CD4-positive, alpha-beta memory T cell (primary cell): ENCODE data around the gene CD83. TPM values are rescaled to one million over a fixed set of nuclear protein-coding genes. Genes with fewer than 3 reads are reported as not detected.

Source experiments
- CTCF ChIA-PET: fragments of 350-600 bp; sonication (Branson Sonifier 250); formaldehyde crosslinking; loops from one replicate; lab custom pipeline; 2021; ENCODE audit warnings: inconsistent platforms; ENCODE audit not compliant: partially characterized antibody; lab: Charles Lee
- POLR2A ChIA-PET: fragments of 350-600 bp; sonication (Branson Sonifier 250); formaldehyde crosslinking; loops from one replicate; lab custom pipeline; 2021; ENCODE audit not compliant: partially characterized antibody; lab: Charles Lee
- DNase-seq, 5 donors: peaks; one replicate each; pipeline versions ENCODE4 v3.0.0 to v3.0.0-alpha.2; 2020 to 2022; ENCODE audit warnings: mixed read lengths in 1 of 5
- H3K27ac ChIP-seq: one replicate; pipeline ENCODE4 v1.7.0; 2013; ENCODE audit warnings: low read depth, low read length
- H3K27me3 ChIP-seq: 2 replicates; pipeline ENCODE4 v1.7.0; 2013; ENCODE audit warnings: mild to moderate bottlenecking, low read length, moderate library complexity; ENCODE audit not compliant: insufficient read depth
- H3K36me3 ChIP-seq: 2 replicates; pipeline ENCODE4 v1.7.0; 2013; ENCODE audit warnings: mild to moderate bottlenecking, low read length, moderate library complexity; ENCODE audit not compliant: insufficient read depth
- H3K4me1 ChIP-seq: 2 replicates; pipeline ENCODE4 v1.7.0; 2013; ENCODE audit warnings: mild to moderate bottlenecking, low read length, moderate library complexity; ENCODE audit not compliant: insufficient read depth
- H3K4me3 ChIP-seq, 2 donors: one replicate each; pipeline ENCODE4 v1.7.0; 2013; ENCODE audit warnings: low read length in 2 of 2, mild to moderate bottlenecking in 1 of 2
- H3K9me3 ChIP-seq, 2 donors: one replicate each; pipeline ENCODE4 v1.7.0; 2013; ENCODE audit warnings: low read length in 2 of 2, control low read depth in 1 of 2; ENCODE audit not compliant: control insufficient read depth in 1 of 2
- H3K27ac Mint-ChIP-seq, 7 donors: one replicate each; pipeline ENCODE4 v1.8.0; 2020 to 2021; ENCODE audit warnings: mixed read lengths in 7 of 7, mild to moderate bottlenecking in 6 of 7, inconsistent platforms in 3 of 7, moderate library complexity in 3 of 7
- H3K27me3 Mint-ChIP-seq, 2 donors: one replicate each; pipeline ENCODE4 v1.8.0; 2020 to 2021; ENCODE audit warnings: mixed read lengths in 2 of 2
- H3K36me3 Mint-ChIP-seq, 2 donors: one replicate each; pipeline ENCODE4 v1.8.0; 2020 to 2021; ENCODE audit warnings: mixed read lengths in 2 of 2, inconsistent platforms in 1 of 2, mild to moderate bottlenecking in 1 of 2
- H3K4me1 Mint-ChIP-seq, 4 donors: one replicate each; pipeline ENCODE4 v1.8.0; 2020 to 2021; ENCODE audit warnings: mixed read lengths in 4 of 4, mild to moderate bottlenecking in 1 of 4
- H3K4me3 Mint-ChIP-seq, 8 donors: one replicate each; pipeline ENCODE4 v1.8.0; 2020 to 2021; ENCODE audit warnings: mixed read lengths in 8 of 8, mild to moderate bottlenecking in 7 of 8, moderate library complexity in 6 of 8, inconsistent platforms in 3 of 8
- H3K9me3 Mint-ChIP-seq, 8 donors: one replicate each; pipeline ENCODE4 v1.8.0; 2020 to 2021; ENCODE audit warnings: mixed read lengths in 8 of 8, mild to moderate bottlenecking in 5 of 8, inconsistent platforms in 3 of 8, moderate library complexity in 1 of 8
- intact Hi-C: fragments of 100-400 bp; cut with micrococcal nuclease; formaldehyde crosslinking; loops from one replicate; pipeline ENCODE4 v1.15.1; 2023
- polyA plus RNA-seq, 2 donors: library from polyadenylated mRNA; unstranded; fragments of 300-500 nt; fragmentation: Illumina TruSeq; gene quantifications; one replicate each; pipeline ENCODE4 v1.2.3, GENCODE V29; 2021
- total RNA-seq, 2 experiments: library from RNA; stranded (reverse); gene quantifications; one replicate each; pipeline ENCODE4 v1.2.3, GENCODE V29; 2021

Gene CD83
- total and polyA plus RNA-seq, 4 experiments from 2014 or later, result 4.8 to 10.6 (median 6.4) TPM

- Mint-ChIP-seq H3K4me1 (no peaks in the 10 kb centered on the region), H3K36me3 (peaks cover 0 to 6% of the 10 kb centered on the region in 2 donors)
- POLR2A ChIA-PET, result no interaction called here
These were observed 28.3 kb upstream of the CD83 start for GRCh38 chr6:14089224-14089623.

GRCh38 chr6:14091339-14091978, 26.1 kb upstream of the CD83 start:
- intact Hi-C loops, result no loop called here
- H3K27ac ChIP-seq, result no peak overlapping the region
- POLR2A ChIA-PET, result no interaction called here
- Mint-ChIP-seq H3K9me3 (peaks cover 0 to 10% (median 5%) of the 10 kb centered on the region in 8 donors), H3K27ac (no peak overlapping the region), H3K4me1 (peaks cover 0 to 7% (median 1%) of the 10 kb centered on the region in 4 donors), H3K4me3 (no peak overlapping the region), H3K27me3 (peaks cover 5 to 7% of the 10 kb centered on the region in 2 donors), H3K36me3 (peaks cover 0 to 6% of the 10 kb centered on the region in 2 donors)
- H3K4me3 ChIP-seq, result no peak overlapping the region
- CTCF ChIA-PET, result no interaction called here
- no peak for DNase-seq
- no peaks in the 10 kb centered on the region for H3K36me3 ChIP-seq
- no peaks in the 10 kb centered on the region for H3K27me3 ChIP-seq
- no peaks in the 10 kb centered on the region for H3K9me3 ChIP-seq
- peaks cover 7% of the 10 kb centered on the region for H3K4me1 ChIP-seq

More at GRCh38 chr6:14089224-14089623, 28.3 kb upstream of the CD83 start:
- Histone ChIP-seq H3K4me3 (no peak overlapping the region), H3K27me3 (no peaks in the 10 kb centered on the region), H3K9me3 (no peaks in the 10 kb centered on the region), H3K4me1 (no peaks in the 10 kb centered on the region), H3K27ac (no peak overlapping the region), H3K36me3 (no peaks in the 10 kb centered on the region)
- peaks cover 0 to 10% (median 5%) of the 10 kb centered on the region in 8 donors for H3K9me3 Mint-ChIP-seq
- H3K27me3 Mint-ChIP-seq, result peaks cover 5 to 7% of the 10 kb centered on the region in 2 donors
- intact Hi-C loops, result no loop called here
- H3K4me3 Mint-ChIP-seq, result no peak overlapping the region
- CTCF ChIA-PET, result no interaction called here
- H3K27ac Mint-ChIP-seq, result no peak overlapping the region
- no peak for DNase-seq

GRCh38 chr6:14092316-14092715, 25.3 kb upstream of the CD83 start:
- no peaks in the 10 kb centered on the region for H3K36me3 ChIP-seq
- peaks cover 5 to 7% of the 10 kb centered on the region in 2 donors for H3K27me3 Mint-ChIP-seq
- POLR2A ChIA-PET, result no interaction called here
- no peak overlapping the region for H3K27ac ChIP-seq
- no peaks in the 10 kb centered on the region for H3K9me3 ChIP-seq
- intact Hi-C loops, result no loop called here
- H3K4me3 Mint-ChIP-seq, result no peak overlapping the region
- DNase-seq, result no peak
- no peaks in the 10 kb centered on the region for H3K27me3 ChIP-seq
- CTCF ChIA-PET, result no interaction called here
- H3K27ac Mint-ChIP-seq, result no peak overlapping the region
- no peak overlapping the region for H3K4me3 ChIP-seq
- peaks cover 0 to 7% (median 1%) of the 10 kb centered on the region in 4 donors for H3K4me1 Mint-ChIP-seq
- H3K4me1 ChIP-seq, result peaks cover 7% of the 10 kb centered on the region
- H3K9me3 Mint-ChIP-seq, result peaks cover 0 to 10% (median 5%) of the 10 kb centered on the region in 8 donors
- peaks cover 0 to 6% of the 10 kb centered on the region in 2 donors for H3K36me3 Mint-ChIP-seq

GRCh38 chr6:14092838-14093789, 24.5 kb upstream of the CD83 start:
- Mint-ChIP-seq H3K4me3 (no peak overlapping the region), H3K9me3 (peaks cover 0 to 10% (median 5%) of the 10 kb centered on the region in 8 donors), H3K4me1 (peaks cover 0 to 7% (median 1%) of the 10 kb centered on the region in 4 donors), H3K27me3 (peaks cover 5 to 7% of the 10 kb centered on the region in 2 donors), H3K27ac (no peak overlapping the region), H3K36me3 (peaks cover 0 to 6% of the 10 kb centered on the region in 2 donors)
- CTCF ChIA-PET, result no interaction called here
- intact Hi-C loops, result no loop called here
- no peaks in the 10 kb centered on the region for H3K36me3 ChIP-seq
- H3K27ac ChIP-seq, result no peak overlapping the region
- no peak overlapping the region for H3K4me3 ChIP-seq
- DNase-seq, result no peak
- POLR2A ChIA-PET, result no interaction called here
- peaks cover 7% of the 10 kb centered on the region for H3K4me1 ChIP-seq
- no peaks in the 10 kb centered on the region for H3K27me3 ChIP-seq
- H3K9me3 ChIP-seq, result no peaks in the 10 kb centered on the region

GRCh38 chr6:14094721-14095120, 22.9 kb upstream of the CD83 start:
- intact Hi-C loops, result no loop called here
- Mint-ChIP-seq H3K4me1 (peaks cover 0 to 7% (median 1%) of the 10 kb centered on the region in 4 donors), H3K9me3 (peaks cover 0 to 10% (median 5%) of the 10 kb centered on the region in 8 donors), H3K4me3 (no peak overlapping the region), H3K27ac (peak overlapping the region in 1 of 7 donors; percentile 22), H3K36me3 (peaks cover 0 to 6% of the 10 kb centered on the region in 2 donors), H3K27me3 (peaks cover 0 to 7% of the 10 kb centered on the region in 2 donors)
- no peak for DNase-seq
- Histone ChIP-seq H3K27ac (no peak overlapping the region), H3K36me3 (no peaks in the 10 kb centered on the region), H3K27me3 (no peaks in the 10 kb centered on the region), H3K4me1 (peaks cover 7% of the 10 kb centered on the region), H3K4me3 (no peak overlapping the region), H3K9me3 (no peaks in the 10 kb centered on the region)
- ChIA-PET POLR2A (no interaction called here), CTCF (interaction anchor here (1.5 kb wide), 1 partner anchor 28 kb away, joined by 7 read pairs; no protein-coding TSS in a partner anchor)

GRCh38 chr6:14095437-14095836, 22.1 kb upstream of the CD83 start:
- ChIA-PET POLR2A (interaction anchor here (0.9 kb wide), 1 partner anchor 22 kb away, joined by 3 read pairs; the partner anchor contains the start of gene CD83), CTCF (interaction anchor here (1.5 kb wide), 1 partner anchor 29 kb away, joined by 7 read pairs; no protein-coding TSS in a partner anchor)
- H3K27ac ChIP-seq, result no peak overlapping the region
- H3K4me1 ChIP-seq, result peaks cover 10% of the 10 kb centered on the region
- Mint-ChIP-seq H3K4me3 (no peak overlapping the region), H3K9me3 (peaks cover 0 to 10% (median 5%) of the 10 kb centered on the region in 8 donors), H3K4me1 (peaks cover 5 to 13% (median 7%) of the 10 kb centered on the region in 4 donors), H3K36me3 (peaks cover 0 to 6% of the 10 kb centered on the region in 2 donors), H3K27me3 (peaks cover 0 to under 1% of the 10 kb centered on the region in 2 donors), H3K27ac (peak overlapping the region in 1 of 7 donors; percentile 24)
- H3K4me3 ChIP-seq, result no peak overlapping the region
- H3K27me3 ChIP-seq, result no peaks in the 10 kb centered on the region
- H3K36me3 ChIP-seq, result no peaks in the 10 kb centered on the region
- DNase-seq, result no peak
- intact Hi-C loops, result no loop called here
- no peaks in the 10 kb centered on the region for H3K9me3 ChIP-seq

GRCh38 chr6:14100138-14100537, 17.4 kb upstream of the CD83 start:
- ChIA-PET POLR2A (interaction anchor here (0.8 kb wide), 1 partner anchor 282 kb away, joined by 3 read pairs; no protein-coding TSS in a partner anchor), CTCF (no interaction called here)
- Histone ChIP-seq H3K4me3 (no peak overlapping the region), H3K4me1 (peaks cover 9% of the 10 kb centered on the region), H3K27ac (no peak overlapping the region), H3K27me3 (no peaks in the 10 kb centered on the region), H3K36me3 (no peaks in the 10 kb centered on the region), H3K9me3 (no peaks in the 10 kb centered on the region)
- H3K36me3 Mint-ChIP-seq, result no peaks in the 10 kb centered on the region
- H3K27me3 Mint-ChIP-seq, result peaks cover 1 to 3% of the 10 kb centered on the region in 2 donors
- intact Hi-C loops, result no loop called here
- H3K4me3 Mint-ChIP-seq, result peak overlapping the region in 2 of 8 donors; percentile 26 to 30
- peaks cover 0 to 1% (median 0%) of the 10 kb centered on the region in 8 donors for H3K9me3 Mint-ChIP-seq
- H3K27ac Mint-ChIP-seq, result peak overlapping the region in 1 of 7 donors; percentile 48
- no peak for DNase-seq
- H3K4me1 Mint-ChIP-seq, result peaks cover 8 to 16% (median 10%) of the 10 kb centered on the region in 4 donors
